NCI-H1105 treated with DMSO at 0.1 percent for 48 hours (cell line): ENCODE data around the gene EVI5.

ENCODE experiments used
- DNase-seq: peaks from one replicate; lab custom pipeline; 2025; lab: John Stamatoyannopoulos, UW

The EVI5 gene

DNA sequence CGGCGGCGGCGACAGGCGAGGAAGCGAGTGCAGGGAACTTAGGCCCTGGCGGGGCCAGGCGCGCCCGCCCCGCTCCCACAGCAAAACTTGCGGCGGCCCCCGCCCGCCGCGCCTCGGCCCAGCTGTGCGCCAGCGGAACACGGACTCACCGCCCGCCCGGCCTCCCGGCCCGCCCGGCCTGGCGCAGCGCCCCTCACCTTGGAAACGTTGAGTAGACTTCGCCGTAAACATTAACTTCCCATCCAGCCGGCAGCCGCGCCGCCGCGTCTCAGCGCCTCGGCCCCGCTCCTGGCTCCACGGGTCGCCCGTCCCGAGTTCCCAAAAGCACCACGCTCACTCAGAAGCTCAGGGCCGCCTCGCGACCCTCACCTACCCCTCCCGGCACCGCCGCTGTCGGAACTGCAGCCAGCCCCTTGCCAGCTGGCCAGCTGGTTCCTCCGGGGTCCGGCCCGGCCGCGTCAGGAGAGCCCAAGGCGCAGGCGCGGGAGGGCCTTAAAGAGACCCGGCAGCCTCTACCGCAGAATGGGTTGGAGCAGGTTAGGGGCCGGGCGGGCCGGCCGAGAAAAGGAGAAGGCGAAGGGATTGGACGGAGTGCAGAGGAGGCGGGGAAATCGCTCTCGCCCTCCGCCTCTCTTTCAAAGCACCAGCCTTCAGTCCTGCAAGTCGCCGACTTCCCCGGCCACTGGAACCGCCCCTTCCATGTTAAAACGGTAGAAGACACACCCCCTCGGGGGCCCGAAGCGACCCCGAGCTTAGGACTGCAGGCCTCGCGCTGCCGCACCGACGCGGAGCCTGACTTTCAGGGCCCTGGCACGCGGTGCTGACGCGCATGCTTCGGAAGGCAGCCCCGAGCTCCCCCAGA, at the start of gene EVI5:
EVI5 (minus strand) TSS at position 470 of the 862 bp plus-strand sequence. CDS start 48,562 bp downstream, outside the sequence.
- peak; percentile 97 for DNase-seq

DNA sequence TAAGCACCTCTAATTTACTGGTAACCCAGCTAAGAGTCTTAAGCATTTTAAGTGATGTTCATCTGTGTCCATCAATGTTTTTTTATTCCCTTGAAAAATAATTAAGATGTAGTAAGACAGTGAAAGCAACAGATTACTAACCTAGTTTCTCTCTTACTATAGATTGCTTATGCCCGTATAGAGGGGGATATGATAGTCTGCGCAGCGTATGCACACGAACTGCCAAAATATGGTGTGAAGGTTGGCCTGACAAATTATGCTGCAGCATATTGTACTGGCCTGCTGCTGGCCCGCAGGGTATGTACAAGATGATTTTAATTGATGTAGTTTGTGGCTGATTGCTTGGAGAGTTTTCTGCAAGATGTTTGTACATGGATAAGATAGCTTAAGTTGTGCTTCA, 49.7 kb upstream of the EVI5 start:
- DNase-seq = no peak

- DNase-seq = no peak
Observed at GRCh38 chr1:92833840-92834239, 48.9 kb upstream of the EVI5 start.

- DNase-seq = no peak
Observed at GRCh38 chr1:92832537-92833114, 47.7 kb upstream of the EVI5 start.

- peak; percentile 96 for DNase-seq
Observed at GRCh38 chr1:92831762-92832536, 47.0 kb upstream of the EVI5 start, which contains the start of gene RPL5. RPL5 (plus strand) TSS chr1:92832040; CDS start chr1:92832115, 75 bp downstream.

- no peak for DNase-seq
Observed at GRCh38 chr1:92831368-92831761, 46.5 kb upstream of the EVI5 start.

DNA sequence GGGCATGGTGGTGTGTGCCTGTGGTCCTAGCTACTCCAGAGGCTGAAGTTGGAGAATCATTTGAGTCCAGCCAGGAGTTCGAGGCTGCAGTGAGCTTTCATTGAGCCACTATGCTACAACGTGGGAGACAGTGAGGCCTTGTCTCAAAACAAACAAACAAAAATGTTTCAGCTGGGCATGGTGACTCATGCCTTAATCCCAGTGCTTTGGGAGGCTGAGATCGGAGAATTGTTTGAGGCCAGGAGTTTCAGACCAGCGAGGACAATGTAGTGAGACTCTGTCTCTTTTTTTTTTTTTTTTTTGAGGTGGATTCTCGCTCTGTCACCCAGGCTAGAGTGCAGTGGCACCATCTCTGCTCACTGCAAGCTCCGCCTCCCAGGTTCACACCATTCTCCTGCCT, 41.9 kb upstream of the EVI5 start:
- no peak for DNase-seq

- no peak for DNase-seq
Observed at GRCh38 chr1:92822879-92823278, 38.0 kb upstream of the EVI5 start.

DNA sequence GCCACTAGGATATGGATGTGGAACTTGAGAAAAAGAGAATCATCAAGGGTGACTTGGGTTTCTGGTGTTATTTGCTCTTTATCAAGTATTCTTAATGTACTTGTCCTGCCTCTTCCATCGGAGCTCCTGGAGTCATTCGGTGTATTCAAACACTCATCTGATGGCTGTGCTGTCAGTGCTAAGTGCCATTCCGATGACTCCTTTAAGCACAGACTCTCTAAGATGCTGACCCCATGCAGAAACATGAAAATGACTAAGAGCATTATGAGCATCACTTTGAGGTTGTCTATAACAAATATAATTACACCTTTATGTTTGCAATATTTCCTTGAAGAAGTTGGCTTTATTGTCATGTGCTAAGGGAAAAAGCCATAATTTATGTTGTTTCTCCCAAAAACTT, 35.6 kb upstream of the EVI5 start:
- no peak for DNase-seq

GRCh38 chr1:92820024-92820423, 35.1 kb upstream of the EVI5 start:
- no peak for DNase-seq

DNA sequence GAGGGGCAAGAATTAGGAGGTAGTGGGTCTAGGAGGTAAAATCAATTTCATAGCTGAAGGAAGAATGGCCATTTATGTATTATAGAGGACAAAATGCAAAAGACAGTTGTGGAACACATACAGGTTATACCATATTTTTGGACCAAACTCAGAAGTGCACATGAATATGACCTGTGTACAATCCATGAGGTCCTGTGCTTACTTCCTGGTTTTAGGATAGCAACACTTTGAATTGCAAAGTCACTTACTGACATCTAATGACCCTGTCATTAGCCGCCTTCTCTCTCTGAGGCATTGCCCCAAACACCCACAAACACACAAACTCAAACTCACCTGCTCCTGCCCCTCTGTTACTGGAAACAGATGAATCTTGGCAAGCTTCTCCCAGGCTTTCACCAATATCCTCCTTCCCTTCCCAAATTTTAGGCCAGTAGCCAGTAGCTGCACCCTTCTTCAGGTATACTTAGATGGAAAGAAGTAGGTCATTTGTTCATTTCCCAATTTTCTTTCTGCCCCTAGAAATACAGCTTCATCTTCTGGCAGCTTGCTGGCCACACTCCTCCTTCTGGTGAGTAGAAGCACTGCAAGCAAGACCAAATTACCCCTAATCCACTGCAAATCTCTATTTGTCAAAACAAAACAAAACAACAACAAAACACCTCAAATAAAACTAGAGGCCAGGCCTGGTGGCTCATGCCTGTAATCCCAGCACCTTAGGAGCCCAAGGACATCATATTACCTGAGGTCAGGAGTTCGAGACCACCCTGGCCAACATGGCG, 33.3 kb upstream of the EVI5 start:
- DNase-seq = peak; percentile 4

DNA sequence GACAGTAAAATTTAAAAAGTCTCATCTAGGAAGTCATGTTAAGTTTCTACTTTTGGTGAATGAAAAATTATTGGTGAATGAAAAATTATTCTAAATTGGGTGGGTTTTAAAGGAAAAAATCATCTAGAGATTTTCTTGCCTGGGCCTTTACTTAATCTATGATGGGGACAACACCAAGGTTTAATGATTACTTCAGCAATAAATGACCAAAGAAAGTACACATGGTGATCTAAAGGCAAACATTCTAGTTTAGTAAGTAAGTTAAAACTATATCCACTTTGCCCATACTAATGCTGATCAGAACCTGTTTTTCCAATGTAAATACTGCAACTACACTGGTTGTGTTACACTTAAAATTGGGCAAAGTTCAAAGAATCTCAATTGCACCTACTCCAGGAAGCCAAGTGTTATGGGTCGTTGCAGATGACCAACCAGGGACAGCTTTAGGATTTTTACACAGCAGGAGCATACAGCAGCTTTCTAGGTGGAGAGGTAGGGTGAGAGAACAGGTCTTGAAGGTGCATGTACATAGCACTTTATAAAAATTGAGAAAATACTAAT, 32.3 kb upstream of the EVI5 start:
- no peak for DNase-seq

DNA sequence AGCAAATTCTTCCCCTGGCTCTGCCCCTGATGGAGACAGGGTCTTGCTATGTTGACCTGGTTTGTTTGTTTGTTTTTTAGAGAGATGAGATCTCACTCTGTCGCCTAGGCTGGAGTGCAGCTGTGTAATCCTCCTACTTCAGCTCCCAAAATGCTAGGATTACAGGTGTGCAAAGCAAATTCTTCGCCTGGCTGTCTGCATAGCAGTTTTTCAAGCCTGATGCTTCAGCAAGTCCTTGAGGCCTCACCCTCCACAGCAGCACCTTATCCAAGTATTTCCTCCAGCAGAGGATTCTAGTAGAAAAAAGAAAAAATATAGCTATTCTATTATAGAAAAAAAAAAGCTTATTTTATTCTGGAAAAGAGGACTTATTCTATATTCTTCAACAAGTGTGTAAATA, 31.8 kb upstream of the EVI5 start:
- DNase-seq = no peak

GRCh38 chr1:92808381-92808780, 23.5 kb upstream of the EVI5 start:
- no peak for DNase-seq

GRCh38 chr1:92805216-92805615, 20.3 kb upstream of the EVI5 start:
- DNase-seq = no peak

GRCh38 chr1:92804721-92805201, 19.9 kb upstream of the EVI5 start:
- DNase-seq = no peak

DNA sequence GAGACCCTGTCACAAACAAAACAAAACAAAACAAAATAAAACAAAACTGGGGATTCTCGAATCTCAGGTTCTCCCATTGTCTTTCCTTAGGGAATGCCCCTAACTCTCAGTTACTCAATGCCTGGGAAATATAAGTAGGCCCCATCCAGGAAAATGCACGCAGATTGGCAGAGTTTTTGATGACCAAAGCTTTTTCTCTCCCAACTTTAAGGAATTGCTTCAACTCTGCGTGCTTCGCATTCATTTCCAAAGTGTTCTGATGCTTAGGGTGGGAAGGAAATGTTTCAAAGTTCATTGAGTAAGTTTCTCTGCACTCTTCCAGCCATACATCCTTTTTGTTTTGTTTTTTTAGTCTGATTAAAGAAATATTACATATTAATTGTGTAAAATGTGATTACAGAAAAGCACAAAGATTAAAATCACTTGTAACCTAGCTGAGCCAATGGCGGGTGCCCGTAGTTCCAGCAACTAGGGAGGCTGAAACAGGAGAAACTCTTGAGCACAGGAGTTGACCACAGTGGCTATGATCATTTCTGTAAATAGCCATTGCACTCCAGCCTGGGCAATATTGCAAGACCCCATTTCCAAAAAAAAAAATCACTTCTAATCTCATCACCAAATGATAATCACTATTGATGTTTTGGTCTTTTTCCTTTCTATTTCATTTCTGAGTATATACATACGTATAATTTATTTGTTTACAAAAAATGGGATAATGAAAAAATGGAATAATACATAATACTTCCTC, 18.4 kb upstream of the EVI5 start:
- DNase-seq = no peak

DNA sequence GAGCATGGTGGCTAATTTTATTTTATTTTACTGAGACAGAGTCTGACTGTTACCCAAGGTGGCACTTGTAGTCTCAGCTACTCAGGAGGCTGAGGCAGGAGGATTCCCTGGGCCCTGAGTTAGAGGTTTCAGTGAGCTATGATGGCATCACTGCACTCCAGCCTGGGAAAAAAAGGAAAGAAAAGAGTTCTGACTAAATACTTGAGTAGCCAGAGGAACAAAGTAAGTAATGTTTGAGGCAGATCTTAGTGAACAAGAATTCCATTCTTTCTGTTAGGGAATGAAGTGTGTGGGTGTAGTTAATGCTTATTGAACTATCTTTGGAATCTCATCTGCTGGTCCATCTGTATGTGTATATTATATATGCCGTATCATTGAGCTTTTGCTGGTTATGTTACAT, 13.1 kb upstream of the EVI5 start:
- DNase-seq = no peak

GRCh38 chr1:92797297-92797696, 12.4 kb upstream of the EVI5 start:
- no peak for DNase-seq

- DNase-seq = no peak
Observed at GRCh38 chr1:92795166-92795565, 10.3 kb upstream of the EVI5 start.

- DNase-seq = no peak
Observed at GRCh38 chr1:92792340-92792782, 7.5 kb upstream of the EVI5 start.
